HG03469 (cell line): ENCODE data around the gene CHL1.

Experiments used
- ATAC-seq: cut with Tn5 transposase; IDR thresholded peaks from one replicate; pipeline ENCODE4 v1.9.1; 2021; ENCODE audit warnings: mild to moderate bottlenecking, moderate library complexity, moderate number of reproducible peaks; ENCODE audit not compliant: unreplicated experiment

Gene CHL1

DNA sequence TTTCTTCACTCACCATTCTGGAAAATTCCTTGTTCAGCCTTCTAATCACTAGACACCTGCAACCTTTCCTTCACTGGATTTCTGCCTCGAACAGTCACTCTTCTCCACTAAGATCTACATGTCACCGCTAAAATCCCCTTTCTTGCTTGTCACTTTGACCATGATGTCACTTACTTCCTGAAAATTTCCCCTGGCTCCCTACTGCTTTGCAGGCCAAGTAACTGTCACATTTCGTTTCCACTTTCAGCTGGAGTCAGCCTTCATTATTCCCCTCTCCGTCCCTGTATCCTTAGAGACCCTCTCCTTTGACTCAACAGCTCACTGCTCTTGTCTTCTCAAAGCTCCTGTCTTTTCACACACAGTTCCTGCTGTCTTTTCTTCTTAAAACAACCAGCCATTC lies 15.9 kb downstream of the CHL1 start:
- peak; percentile 90 for ATAC-seq

GRCh38 chr3:217099-217813 lies 20.7 kb downstream of the CHL1 start:
- ATAC-seq = no peak

- ATAC-seq = no peak
Observed at GRCh38 chr3:217948-218347, 21.4 kb downstream of the CHL1 start.

DNA sequence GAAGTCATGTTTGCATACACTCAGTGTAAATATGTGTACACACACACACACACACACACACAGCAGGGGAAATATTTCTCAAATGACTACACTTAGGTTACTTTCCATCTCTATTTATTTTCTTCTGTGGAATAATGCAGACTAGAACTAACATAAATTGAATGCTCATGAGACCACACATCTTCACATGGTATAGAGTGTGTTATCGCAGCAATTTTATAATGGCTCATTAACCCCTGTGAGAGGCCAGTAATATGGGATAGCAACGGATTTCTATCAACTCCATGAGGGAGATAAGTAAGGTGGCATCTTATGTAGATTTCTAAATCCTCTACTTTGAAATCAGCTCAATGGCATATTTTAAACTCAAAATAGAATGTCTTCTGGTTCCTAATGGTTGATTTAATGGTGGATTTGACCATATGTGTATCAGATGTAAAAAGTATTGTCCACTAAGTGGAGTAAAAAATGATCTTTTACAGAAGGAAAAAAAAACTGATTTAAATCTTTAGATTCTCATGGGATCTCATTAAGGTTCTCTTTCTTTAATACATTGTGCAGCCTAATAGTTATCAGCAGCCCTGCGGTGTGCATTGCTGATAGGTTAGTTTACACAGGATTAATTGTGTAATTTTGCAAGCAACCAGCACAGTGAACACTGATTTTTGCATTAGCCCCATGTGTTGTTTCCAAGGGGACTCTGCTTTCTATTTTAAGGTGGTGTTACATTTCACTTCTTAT lies 32.0 kb downstream of the CHL1 start:
- ATAC-seq = no peak

GRCh38 chr3:229183-229661 lies 32.7 kb downstream of the CHL1 start:
- no peak for ATAC-seq

GRCh38 chr3:236881-237280 lies 40.3 kb downstream of the CHL1 start:
- no peak for ATAC-seq

DNA sequence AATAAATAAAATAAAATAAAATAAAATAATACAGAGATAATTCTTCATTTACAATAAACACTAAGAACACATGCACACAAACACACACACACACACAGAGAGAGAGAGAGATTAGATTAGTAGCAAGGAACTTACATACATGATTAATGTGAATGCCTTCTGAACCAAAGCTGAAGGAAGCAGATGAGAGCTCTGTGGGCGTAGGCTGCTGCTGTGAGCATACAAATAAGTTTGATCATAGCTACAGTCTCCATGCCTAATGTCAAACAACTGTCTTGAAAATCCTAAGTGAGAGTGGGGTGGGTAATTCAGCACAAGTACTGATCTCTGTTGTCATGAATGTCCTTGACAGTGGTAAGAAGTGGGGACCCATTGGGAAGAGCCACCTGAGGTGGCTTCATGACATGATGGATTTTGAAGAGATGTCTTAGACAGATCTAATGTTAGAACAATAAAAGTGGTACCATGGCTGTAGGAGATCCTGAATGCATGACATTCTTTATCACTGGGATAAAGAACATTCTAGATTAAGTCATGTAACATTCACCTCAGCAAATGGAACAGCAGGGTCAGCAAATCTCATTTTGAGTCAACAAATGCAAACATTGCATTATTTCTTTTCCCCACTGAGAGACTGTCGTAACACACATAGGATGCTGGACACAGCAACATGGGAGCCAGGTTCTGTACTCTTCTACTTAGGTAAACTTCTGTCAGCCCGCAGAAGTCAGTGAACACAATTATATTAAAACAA lies 46.2 kb downstream of the CHL1 start:
- no peak for ATAC-seq

DNA sequence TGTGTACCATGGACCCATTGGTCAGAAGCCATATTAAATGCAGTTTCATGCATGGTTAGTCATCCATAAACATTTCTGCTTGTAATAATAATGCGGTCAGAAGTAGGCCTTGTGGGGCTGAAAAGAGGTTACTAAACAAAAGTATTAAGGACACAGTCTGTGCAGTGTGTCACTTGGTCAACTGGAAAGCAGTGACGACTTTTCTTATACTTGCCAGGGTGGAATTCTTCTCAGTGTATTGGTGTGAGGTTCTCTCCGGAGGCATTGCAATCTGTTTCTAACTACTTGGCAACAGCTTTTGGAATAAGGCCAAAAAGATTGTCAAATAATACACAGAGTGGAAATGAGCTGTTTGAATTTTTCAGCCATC lies 46.8 kb downstream of the CHL1 start:
- no peak for ATAC-seq

DNA sequence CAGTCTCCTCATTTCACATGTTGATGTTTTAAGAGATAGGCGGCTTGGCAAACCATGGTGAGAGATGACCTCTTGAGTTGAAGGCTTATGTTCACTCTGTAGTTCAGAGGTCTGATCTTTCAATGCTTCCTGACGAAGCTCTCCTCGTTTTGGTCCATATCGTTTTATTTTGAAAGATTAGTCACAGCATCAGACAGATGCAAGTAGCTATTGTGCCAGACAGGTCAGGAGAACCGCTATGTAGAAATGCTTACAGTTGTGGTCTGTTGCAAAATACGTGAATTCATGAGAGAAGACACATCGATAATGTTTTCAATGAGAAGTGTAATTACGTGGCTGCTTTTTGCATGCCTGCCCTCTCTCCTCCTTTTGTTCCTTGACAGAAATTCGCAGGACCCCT lies 47.5 kb downstream of the CHL1 start:
- no peak for ATAC-seq

- ATAC-seq = no peak
Observed at GRCh38 chr3:247916-248315, 51.4 kb downstream of the CHL1 start.

DNA sequence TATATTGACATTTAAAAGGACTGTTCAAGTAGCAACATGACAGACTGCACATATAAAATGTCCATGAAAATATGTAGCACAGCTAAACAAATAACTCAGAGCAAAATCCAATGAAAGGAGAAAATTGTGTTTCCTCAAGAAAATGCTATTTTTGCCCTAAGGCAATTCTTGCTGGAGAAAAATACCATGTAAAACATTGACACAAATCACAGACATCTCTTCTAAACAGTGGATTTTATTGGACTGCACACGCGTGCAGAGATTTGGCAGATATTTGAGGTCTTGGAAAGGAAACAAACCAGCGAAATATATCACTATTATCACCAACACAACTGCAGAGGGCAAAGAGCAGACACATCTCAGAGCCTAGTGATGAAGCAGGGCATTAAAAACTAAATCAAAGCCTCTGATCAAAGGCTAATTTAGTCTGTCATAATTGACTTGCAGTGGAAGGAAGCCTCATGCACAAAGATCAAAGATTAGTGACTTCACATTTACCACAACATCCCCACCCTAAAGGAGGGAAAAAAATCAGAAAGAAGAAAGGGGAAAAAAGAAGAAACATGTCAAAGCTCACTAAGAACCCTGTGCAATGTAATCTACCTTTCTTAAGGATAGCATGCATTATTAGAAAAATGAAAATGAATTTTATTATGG lies 52.4 kb downstream of the CHL1 start:
- no peak for ATAC-seq

DNA sequence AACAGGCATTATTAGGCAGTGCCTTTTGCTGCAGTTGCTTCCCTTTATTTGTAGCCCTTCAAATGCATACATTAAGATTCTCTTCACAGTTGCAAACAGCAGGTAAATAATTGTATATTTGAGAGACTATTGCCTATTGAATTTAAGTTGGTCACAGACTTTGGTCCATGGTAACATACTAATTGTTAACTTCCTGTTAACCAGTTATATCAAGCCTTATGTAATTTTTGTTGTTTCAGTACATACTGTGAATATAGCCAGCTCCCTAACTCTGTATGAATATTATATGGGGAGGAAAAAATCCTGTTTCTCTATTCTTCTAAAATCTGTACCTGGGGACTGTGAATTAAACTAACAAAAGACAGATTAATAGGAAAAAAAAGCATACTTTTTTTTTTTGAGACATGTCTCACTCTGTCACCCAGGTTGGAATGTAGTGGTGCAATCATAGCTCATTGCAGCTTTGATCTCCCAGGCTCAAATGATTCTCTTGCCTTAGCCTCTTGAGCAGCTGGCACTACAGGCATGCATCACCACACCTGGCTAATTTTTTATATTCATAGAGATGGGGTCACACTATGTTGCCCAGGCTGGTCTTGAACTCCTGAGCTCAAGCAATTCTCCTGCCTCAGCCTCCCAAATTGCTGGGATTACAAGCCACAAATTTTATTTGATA lies 53.2 kb downstream of the CHL1 start:
- ATAC-seq = no peak

GRCh38 chr3:256501-256900 lies 59.9 kb downstream of the CHL1 start:
- ATAC-seq = no peak

DNA sequence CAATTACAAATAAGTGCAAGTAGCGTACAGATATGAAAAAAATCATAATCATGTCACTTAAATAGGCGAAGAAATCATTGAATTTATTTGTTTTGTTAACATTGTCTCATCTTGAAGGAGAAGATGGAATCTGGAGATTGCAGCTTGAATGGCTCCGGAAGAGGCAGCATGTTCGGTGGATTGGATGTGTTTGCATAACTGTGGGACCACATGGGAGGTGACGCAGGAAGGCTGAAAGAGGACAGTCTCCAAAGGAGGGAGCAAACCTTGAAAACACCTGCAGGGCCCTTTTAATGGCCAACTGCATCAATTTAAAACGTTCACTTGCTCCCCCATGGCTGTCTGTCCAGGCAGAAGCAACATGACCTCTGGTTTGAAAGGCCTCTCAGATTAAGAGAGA lies 61.3 kb downstream of the CHL1 start:
- no peak for ATAC-seq

GRCh38 chr3:260898-261297 lies 64.3 kb downstream of the CHL1 start:
- ATAC-seq = no peak

DNA sequence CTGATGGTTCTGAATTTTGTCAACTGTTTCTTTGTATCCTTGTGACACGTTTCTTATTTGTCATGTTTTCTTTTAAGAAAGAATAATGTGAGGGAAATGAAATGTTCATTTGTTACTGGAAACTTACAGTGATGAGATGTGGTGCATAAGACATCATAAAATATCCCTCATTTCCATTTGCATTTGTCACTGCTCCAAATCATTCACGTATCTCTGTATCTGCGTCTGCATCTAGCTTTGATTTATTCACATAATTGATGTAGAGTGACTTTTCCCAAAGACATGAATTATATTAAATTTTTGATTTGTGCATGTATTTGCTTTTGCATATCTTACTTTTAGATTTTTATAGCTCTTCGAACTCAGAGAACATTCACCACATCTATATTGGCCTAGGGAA lies 66.8 kb downstream of the CHL1 start:
- no peak for ATAC-seq

DNA sequence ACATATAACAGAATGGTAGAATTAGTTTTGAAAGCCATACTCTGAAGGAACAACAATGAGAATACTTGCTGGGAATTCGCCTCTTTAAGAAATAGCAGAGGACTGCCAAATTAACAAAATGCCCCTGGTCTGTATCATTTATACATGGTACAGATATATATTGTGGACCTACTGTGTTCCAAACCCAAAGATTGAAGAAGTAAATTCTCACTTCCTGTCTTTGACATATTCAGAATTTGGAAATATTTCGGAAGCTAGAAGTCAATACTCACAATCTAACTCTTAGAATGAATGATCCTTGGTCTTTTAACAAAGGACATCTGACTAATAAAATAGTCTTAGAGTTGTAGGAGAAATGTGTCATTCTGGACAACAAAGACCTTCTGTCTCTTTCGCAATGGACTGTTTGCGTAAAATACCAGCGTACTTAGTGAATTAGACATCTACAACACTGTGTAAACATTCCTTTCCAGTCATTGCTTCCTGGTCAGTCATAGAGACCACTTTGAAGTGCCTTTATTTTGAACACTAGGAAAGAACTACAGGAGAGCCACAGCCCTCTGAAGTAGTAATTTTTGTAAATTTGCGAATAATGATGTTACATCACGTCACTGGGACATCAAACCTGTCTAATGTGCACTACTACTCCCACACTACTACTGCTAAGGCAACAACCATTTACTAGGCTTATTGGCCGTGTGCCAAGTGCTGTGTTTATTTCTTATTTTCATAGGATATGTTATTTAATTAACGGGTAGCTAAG lies 68.0 kb downstream of the CHL1 start:
- no peak for ATAC-seq

GRCh38 chr3:267101-267500 lies 70.5 kb downstream of the CHL1 start:
- ATAC-seq = no peak

- no peak for ATAC-seq
Observed at GRCh38 chr3:270688-271087, 74.1 kb downstream of the CHL1 start.

GRCh38 chr3:274927-275326 lies 78.4 kb downstream of the CHL1 start:
- ATAC-seq = no peak
